HepG2 (cell line): ENCODE data around the gene CERS5. TPM values are rescaled to one million over a fixed set of nuclear protein-coding genes. Genes with fewer than 3 reads are reported as not detected.

Source experiments
- MAFK ChIP-seq, 2 experiments: IDR thresholded peaks in 1 of 2; conservative IDR thresholded peaks in 1 of 2; 2 replicates each; pipeline ENCODE4 v1.6.1; 2011; ENCODE audit warnings: improper control_type of control experiment in 2 of 2, low read length in 2 of 2
- PAF1 ChIP-seq: IDR thresholded peaks from 2 replicates; pipeline ENCODE4 v1.6.1; 2016; ENCODE audit warnings: missing genetic modification reagents, missing compliant biosample characterization
- RFX3 ChIP-seq: IDR thresholded peaks from 2 replicates; pipeline ENCODE4 v1.6.1; 2016; ENCODE audit warnings: missing biosample characterization, missing genetic modification reagents
- RFXANK ChIP-seq: IDR thresholded peaks from 2 replicates; pipeline ENCODE4 v1.6.1; 2016
- ZEB1 ChIP-seq: IDR thresholded peaks from 2 replicates; pipeline ENCODE4 v1.6.1; 2012; ENCODE audit warnings: mild to moderate bottlenecking, low read depth, inconsistent platforms; ENCODE audit not compliant: insufficient replicate concordance
- ZFX ChIP-seq: sonication (generic); formaldehyde crosslinking; IDR thresholded peaks from 2 replicates; pipeline ENCODE4 v1.4.0; 2020; ENCODE audit warnings: mild to moderate bottlenecking, low read depth, missing genetic modification reagents, moderate library complexity
- ZFYVE20 ChIP-seq: sonication (generic); formaldehyde crosslinking; IDR thresholded peaks from 2 replicates; pipeline ENCODE4 v1.8.0; 2023; ENCODE audit warnings: low read depth, mild to moderate bottlenecking, moderate library complexity, missing genetic modification reagents, borderline replicate concordance
- ZNF3 ChIP-seq: IDR thresholded peaks from 2 replicates; pipeline ENCODE4 v1.7.0; 2017; ENCODE audit warnings: inconsistent platforms
- ZNF816 ChIP-seq: sonication (generic); formaldehyde crosslinking; IDR thresholded peaks from 2 replicates; pipeline ENCODE4 v1.8.0; 2022; ENCODE audit warnings: missing genetic modification reagents, mild to moderate bottlenecking, borderline replicate concordance
- ZSCAN21 ChIP-seq: sonication (generic); formaldehyde crosslinking; IDR thresholded peaks from 2 replicates; pipeline ENCODE4 v1.8.0; 2022; ENCODE audit warnings: mild to moderate bottlenecking, missing genetic modification reagents, moderate library complexity, borderline replicate concordance
- polyA plus RNA-seq, 8 experiments: library from polyadenylated mRNA; depleted of rRNA in 3 of 8; stranded (reverse) in 7 of 8; unstranded in 1 of 8; fragments of >200 nt; fragmentation: Illumina TruSeq in 4 of 8; extraction: Trizol in 4 of 8; gene quantifications; 2 replicates each; pipeline versions ENCODE4 v1.2.1 to v1.2.3, GENCODE V29; 2011 to 2016; ENCODE audit warnings: low read depth in 4 of 8, missing spikeins in 1 of 8, mixed read lengths in 1 of 8; ENCODE audit not compliant: insufficient read depth in 1 of 8
- total RNA-seq, 5 experiments: library from RNA; depleted of rRNA; stranded (reverse); fragments of >200 nt; fragmentation: Illumina TruSeq; extraction: Trizol; gene quantifications; 2 replicates each; pipeline ENCODE4 v1.2.3, GENCODE V29; 2016; ENCODE audit warnings: low read depth in 1 of 5
- TF ChIP-seq, protein P1 (sequence below): sonication (generic); formaldehyde crosslinking; conservative IDR thresholded peaks from 2 replicates; pipeline ENCODE4 v1.4.0; 2020; ENCODE audit warnings: missing genetic modification reagents
- TF ChIP-seq, protein P2 (sequence below): sonication (generic); formaldehyde crosslinking; IDR thresholded peaks from 2 replicates; pipeline ENCODE4 v1.4.0; 2020; ENCODE audit warnings: mild to moderate bottlenecking, missing genetic modification reagents
- TF ChIP-seq, protein P3 (sequence below): IDR thresholded peaks from 2 replicates; pipeline ENCODE4 v1.6.1; 2018; ENCODE audit warnings: missing genetic modification reagents
- TF ChIP-seq, protein P4 (sequence below): sonication (generic); formaldehyde crosslinking; IDR thresholded peaks from 2 replicates; pipeline ENCODE4 v1.4.0; 2020; ENCODE audit warnings: mild to moderate bottlenecking, missing genetic modification reagents, borderline replicate concordance
- TF ChIP-seq, protein P5 (sequence below): sonication (generic); formaldehyde crosslinking; IDR thresholded peaks from 2 replicates; pipeline ENCODE4 v1.8.1; 2023; ENCODE audit warnings: mild to moderate bottlenecking, missing genetic modification reagents
- TF ChIP-seq, protein P6 (sequence below): sonication (generic); formaldehyde crosslinking; IDR thresholded peaks from 2 replicates; pipeline ENCODE4 v1.8.0; 2022; ENCODE audit warnings: low read depth, missing genetic modification reagents
- TF ChIP-seq, protein P7 (sequence below): sonication (generic); formaldehyde crosslinking; IDR thresholded peaks from 2 replicates; pipeline ENCODE4 v1.5.0; 2020; ENCODE audit warnings: missing genetic modification reagents
- TF ChIP-seq, protein P8 (sequence below): sonication (generic); formaldehyde crosslinking; IDR thresholded peaks from 2 replicates; pipeline ENCODE4 v1.8.0; 2022; ENCODE audit warnings: mild to moderate bottlenecking, missing genetic modification reagents, borderline replicate concordance

Gene CERS5
- total and polyA plus RNA-seq, 2 of the 13 experiments (the other 11 are each of a cell fraction or from before 2014, with no cell fraction given) = 22.3 to 48.8 TPM

DNA sequence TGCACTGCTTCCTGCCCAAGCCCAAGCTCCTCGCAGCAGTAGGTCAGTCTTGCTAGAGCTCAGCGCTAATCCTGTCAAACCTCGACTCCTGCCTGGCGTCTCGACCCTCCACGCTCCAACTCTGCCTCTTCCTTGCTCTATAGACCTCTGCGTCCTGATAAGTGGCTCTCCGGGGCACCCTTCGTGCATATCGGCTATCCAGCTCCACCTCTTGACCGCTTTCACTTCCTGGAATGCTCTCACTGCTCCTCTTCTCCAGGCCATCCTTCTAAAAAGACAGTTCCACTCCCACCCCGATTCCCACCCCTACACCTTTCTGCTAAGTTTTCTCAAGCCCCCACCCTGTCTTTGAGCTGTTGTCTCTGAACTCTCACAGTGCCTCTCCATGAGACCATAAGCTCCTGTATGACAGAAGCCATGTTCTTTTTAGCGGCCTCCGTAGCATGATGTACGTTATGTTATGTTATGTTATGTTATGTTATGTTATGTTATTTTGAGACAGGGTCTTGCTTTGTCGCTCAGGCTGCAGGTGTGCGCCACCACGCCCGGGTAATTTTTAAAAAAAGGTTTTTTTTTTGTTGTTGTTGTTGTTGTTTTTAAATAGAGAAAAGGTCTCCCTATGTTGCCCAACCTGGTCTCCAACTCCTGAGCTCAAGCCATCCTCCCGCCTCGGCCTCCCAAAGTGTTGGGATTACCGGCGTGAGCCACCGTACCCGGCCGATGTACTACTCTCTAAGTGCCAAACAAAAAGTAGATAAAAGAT lies 54.5 kb downstream of the CERS5 start (continued):
- TF ChIP-seq, protein P1, sequence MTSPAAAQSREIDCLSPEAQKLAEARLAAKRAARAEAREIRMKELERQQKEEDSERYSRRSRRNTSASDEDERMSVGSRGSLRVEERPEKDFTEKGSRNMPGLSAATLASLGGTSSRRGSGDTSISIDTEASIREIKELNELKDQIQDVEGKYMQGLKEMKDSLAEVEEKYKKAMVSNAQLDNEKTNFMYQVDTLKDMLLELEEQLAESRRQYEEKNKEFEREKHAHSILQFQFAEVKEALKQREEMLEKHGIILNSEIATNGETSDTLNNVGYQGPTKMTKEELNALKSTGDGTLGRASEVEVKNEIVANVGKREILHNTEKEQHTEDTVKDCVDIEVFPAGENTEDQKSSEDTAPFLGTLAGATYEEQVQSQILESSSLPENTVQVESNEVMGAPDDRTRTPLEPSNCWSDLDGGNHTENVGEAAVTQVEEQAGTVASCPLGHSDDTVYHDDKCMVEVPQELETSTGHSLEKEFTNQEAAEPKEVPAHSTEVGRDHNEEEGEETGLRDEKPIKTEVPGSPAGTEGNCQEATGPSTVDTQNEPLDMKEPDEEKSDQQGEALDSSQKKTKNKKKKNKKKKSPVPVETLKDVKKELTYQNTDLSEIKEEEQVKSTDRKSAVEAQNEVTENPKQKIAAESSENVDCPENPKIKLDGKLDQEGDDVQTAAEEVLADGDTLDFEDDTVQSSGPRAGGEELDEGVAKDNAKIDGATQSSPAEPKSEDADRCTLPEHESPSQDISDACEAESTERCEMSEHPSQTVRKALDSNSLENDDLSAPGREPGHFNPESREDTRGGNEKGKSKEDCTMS = no peak
- TF ChIP-seq ZSCAN21 (CRISPR knock-in tag) = no peak
- TF ChIP-seq, protein P2, sequence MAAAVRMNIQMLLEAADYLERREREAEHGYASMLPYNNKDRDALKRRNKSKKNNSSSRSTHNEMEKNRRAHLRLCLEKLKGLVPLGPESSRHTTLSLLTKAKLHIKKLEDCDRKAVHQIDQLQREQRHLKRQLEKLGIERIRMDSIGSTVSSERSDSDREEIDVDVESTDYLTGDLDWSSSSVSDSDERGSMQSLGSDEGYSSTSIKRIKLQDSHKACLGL (CRISPR knock-in tag) = no peak
- TF ChIP-seq, protein P3, sequence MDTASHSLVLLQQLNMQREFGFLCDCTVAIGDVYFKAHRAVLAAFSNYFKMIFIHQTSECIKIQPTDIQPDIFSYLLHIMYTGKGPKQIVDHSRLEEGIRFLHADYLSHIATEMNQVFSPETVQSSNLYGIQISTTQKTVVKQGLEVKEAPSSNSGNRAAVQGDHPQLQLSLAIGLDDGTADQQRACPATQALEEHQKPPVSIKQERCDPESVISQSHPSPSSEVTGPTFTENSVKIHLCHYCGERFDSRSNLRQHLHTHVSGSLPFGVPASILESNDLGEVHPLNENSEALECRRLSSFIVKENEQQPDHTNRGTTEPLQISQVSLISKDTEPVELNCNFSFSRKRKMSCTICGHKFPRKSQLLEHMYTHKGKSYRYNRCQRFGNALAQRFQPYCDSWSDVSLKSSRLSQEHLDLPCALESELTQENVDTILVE (CRISPR knock-in tag) = no peak
- TF ChIP-seq, protein P4, sequence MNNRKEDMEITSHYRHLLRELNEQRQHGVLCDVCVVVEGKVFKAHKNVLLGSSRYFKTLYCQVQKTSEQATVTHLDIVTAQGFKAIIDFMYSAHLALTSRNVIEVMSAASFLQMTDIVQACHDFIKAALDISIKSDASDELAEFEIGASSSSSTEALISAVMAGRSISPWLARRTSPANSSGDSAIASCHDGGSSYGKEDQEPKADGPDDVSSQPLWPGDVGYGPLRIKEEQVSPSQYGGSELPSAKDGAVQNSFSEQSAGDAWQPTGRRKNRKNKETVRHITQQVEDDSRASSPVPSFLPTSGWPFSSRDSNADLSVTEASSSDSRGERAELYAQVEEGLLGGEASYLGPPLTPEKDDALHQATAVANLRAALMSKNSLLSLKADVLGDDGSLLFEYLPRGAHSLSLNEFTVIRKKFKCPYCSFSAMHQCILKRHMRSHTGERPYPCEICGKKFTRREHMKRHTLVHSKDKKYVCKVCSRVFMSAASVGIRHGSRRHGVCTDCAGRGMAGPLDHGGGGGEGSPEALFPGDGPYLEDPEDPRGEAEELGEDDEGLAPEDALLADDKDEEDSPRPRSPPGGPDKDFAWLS (CRISPR knock-in tag) = no peak
- TF ChIP-seq ZNF816 (CRISPR knock-in tag) = no peak
- TF ChIP-seq, protein P5, sequence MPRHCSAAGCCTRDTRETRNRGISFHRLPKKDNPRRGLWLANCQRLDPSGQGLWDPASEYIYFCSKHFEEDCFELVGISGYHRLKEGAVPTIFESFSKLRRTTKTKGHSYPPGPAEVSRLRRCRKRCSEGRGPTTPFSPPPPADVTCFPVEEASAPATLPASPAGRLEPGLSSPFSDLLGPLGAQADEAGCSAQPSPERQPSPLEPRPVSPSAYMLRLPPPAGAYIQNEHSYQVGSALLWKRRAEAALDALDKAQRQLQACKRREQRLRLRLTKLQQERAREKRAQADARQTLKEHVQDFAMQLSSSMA = no peak
- TF ChIP-seq RFX3 (CRISPR knock-in tag) = no peak
- TF ChIP-seq ZNF3 (CRISPR knock-in tag) = no peak
- no peak for TF ChIP-seq RFXANK (CRISPR knock-in tag)
- TF ChIP-seq MAFK (conservative IDR thresholded peaks at IDR 0.05 in 1 of 2, IDR thresholded peaks at IDR 0.05 in 1 of 2; ENCODE audit: low read length in 2 of 2) = no peak
- TF ChIP-seq ZEB1 = no peak
- peak; percentile 77; the same call in 1 of the 2 replicates for TF ChIP-seq ZFX (CRISPR knock-in tag)
- TF ChIP-seq, protein P6, sequence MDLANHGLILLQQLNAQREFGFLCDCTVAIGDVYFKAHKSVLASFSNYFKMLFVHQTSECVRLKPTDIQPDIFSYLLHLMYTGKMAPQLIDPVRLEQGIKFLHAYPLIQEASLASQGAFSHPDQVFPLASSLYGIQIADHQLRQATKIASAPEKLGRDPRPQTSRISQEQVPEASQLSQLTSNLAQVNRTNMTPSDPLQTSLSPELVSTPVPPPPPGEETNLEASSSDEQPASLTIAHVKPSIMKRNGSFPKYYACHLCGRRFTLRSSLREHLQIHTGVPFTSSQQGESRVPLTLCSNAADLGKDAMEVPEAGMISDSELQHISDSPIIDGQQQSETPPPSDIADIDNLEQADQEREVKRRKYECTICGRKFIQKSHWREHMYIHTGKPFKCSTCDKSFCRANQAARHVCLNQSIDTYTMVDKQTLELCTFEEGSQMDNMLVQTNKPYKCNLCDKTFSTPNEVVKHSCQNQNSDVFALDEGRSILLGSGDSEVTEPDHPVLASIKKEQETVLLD = no peak
- no peak for TF ChIP-seq PAF1 (CRISPR knock-in tag)
- TF ChIP-seq, protein P7, sequence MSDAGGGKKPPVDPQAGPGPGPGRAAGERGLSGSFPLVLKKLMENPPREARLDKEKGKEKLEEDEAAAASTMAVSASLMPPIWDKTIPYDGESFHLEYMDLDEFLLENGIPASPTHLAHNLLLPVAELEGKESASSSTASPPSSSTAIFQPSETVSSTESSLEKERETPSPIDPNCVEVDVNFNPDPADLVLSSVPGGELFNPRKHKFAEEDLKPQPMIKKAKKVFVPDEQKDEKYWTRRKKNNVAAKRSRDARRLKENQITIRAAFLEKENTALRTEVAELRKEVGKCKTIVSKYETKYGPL (CRISPR knock-in tag) = no peak
- 0 out of 2 replicates have a peak, but pooled peaks have one; percentile 3 for TF ChIP-seq ZFYVE20 (CRISPR knock-in tag)
- TF ChIP-seq, protein P8, sequence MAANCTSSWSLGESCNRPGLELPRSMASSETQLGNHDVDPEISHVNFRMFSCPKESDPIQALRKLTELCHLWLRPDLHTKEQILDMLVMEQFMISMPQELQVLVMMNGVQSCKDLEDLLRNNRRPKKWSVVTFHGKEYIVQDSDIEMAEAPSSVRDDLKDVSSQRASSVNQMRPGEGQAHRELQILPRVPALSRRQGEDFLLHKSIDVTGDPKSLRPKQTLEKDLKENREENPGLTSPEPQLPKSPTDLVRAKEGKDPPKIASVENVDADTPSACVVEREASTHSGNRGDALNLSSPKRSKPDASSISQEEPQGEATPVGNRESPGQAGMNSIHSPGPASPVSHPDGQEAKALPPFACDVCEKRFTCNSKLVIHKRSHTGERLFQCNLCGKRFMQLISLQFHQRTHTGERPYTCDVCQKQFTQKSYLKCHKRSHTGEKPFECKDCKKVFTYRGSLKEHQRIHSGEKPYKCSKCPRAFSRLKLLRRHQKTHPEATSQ (CRISPR knock-in tag) = no peak
